Measurements from ENCODE around the gene ZXDC. TPM values are rescaled to one million over a fixed set of nuclear protein-coding genes. Genes with fewer than 3 reads are reported as not detected.

ZXDC gene
- total and polyA plus RNA-seq, 7 experiments from 2014 or later = 10.3 to 71.9 (median 61.0) TPM

- intact Hi-C loops (cut with micrococcal nuclease) = no loop called here
- no peak overlapping the region for H3K27ac ChIP-seq (ENCODE audit: low read depth, low read length)
- ChIA-PET CTCF (no interaction called here), POLR2A (no interaction called here)
- Mint-ChIP-seq H3K27ac (no peak overlapping the region), H3K27me3 (peaks cover 0 to 31% (median 12%) of the 10 kb centered on the region in 5 donors), H3K4me3 (no peak overlapping the region), H3K36me3 (no peaks in the 10 kb centered on the region), H3K4me1 (no peaks in the 10 kb centered on the region), H3K9me3 (peaks cover 0 to 1% (median 0%) of the 10 kb centered on the region in 11 donors)
- DNase-seq = no peak
- no peaks in the 10 kb centered on the region for H3K4me1 ChIP-seq (ENCODE audit: control insufficient read depth in 2 of 2, insufficient read depth in 2 of 2, low read length in 2 of 2)
- H3K9me3 ChIP-seq (ENCODE audit: control insufficient read depth in 2 of 3, low read length in 3 of 3) = no peaks in the 10 kb centered on the region
- no peak for ATAC-seq
- H3K27me3 ChIP-seq (ENCODE audit: control insufficient read depth in 2 of 2, insufficient read depth in 2 of 2, low read length in 2 of 2) = no peaks in the 10 kb centered on the region
- H3K4me3 ChIP-seq (ENCODE audit: low read length) = no peak overlapping the region
- H3K36me3 ChIP-seq (ENCODE audit: control insufficient read depth in 2 of 3, insufficient read depth in 3 of 3, low read length in 3 of 3) = no peaks in the 10 kb centered on the region
These were observed 57.0 kb downstream of the ZXDC start for GRCh38 chr3:126418661-126419131.

GRCh38 chr3:126417981-126418530 is 57.6 kb downstream of the ZXDC start:
- Mint-ChIP-seq H3K27me3 (peaks cover 0 to 37% (median 15%) of the 10 kb centered on the region in 5 donors), H3K36me3 (no peaks in the 10 kb centered on the region), H3K4me3 (no peak overlapping the region), H3K9me3 (peaks cover 0 to 1% (median 0%) of the 10 kb centered on the region in 11 donors), H3K27ac (no peak overlapping the region), H3K4me1 (no peaks in the 10 kb centered on the region)
- Histone ChIP-seq H3K4me1 (ENCODE audit: control insufficient read depth in 2 of 2, insufficient read depth in 2 of 2, low read length in 2 of 2) (no peaks in the 10 kb centered on the region), H3K9me3 (ENCODE audit: control insufficient read depth in 2 of 3, low read length in 3 of 3) (no peaks in the 10 kb centered on the region), H3K27ac (ENCODE audit: low read depth, low read length) (no peak overlapping the region), H3K27me3 (ENCODE audit: control insufficient read depth in 2 of 2, insufficient read depth in 2 of 2, low read length in 2 of 2) (no peaks in the 10 kb centered on the region), H3K4me3 (ENCODE audit: low read length) (no peak overlapping the region), H3K36me3 (ENCODE audit: control insufficient read depth in 2 of 3, insufficient read depth in 3 of 3, low read length in 3 of 3) (no peaks in the 10 kb centered on the region)
- DNase-seq (no peak), ATAC-seq (no peak)
- intact Hi-C loops (cut with micrococcal nuclease) = no loop called here
- POLR2A ChIA-PET = no interaction called here
- CTCF ChIA-PET = no interaction called here

GRCh38 chr3:126417515-126417914 is 58.2 kb downstream of the ZXDC start:
- H3K36me3 ChIP-seq (ENCODE audit: control insufficient read depth in 2 of 3, insufficient read depth in 3 of 3, low read length in 3 of 3) = no peaks in the 10 kb centered on the region
- H3K4me1 ChIP-seq (ENCODE audit: control insufficient read depth in 2 of 2, insufficient read depth in 2 of 2, low read length in 2 of 2) = no peaks in the 10 kb centered on the region
- Mint-ChIP-seq H3K27ac (no peak overlapping the region), H3K4me1 (no peaks in the 10 kb centered on the region), H3K27me3 (peaks cover 3 to 42% (median 20%) of the 10 kb centered on the region in 5 donors), H3K4me3 (no peak overlapping the region), H3K9me3 (peaks cover 0 to 1% (median 0%) of the 10 kb centered on the region in 11 donors), H3K36me3 (no peaks in the 10 kb centered on the region)
- no peak for DNase-seq
- intact Hi-C loops (cut with micrococcal nuclease) = no loop called here
- no peak for ATAC-seq
- CTCF ChIA-PET = no interaction called here
- no peaks in the 10 kb centered on the region for H3K9me3 ChIP-seq (ENCODE audit: control insufficient read depth in 2 of 3, low read length in 3 of 3)
- no peak overlapping the region for H3K27ac ChIP-seq (ENCODE audit: low read depth, low read length)
- no peak overlapping the region for H3K4me3 ChIP-seq (ENCODE audit: low read length)
- no peaks in the 10 kb centered on the region for H3K27me3 ChIP-seq (ENCODE audit: control insufficient read depth in 2 of 2, insufficient read depth in 2 of 2, low read length in 2 of 2)
- POLR2A ChIA-PET = no interaction called here

- H3K4me1 Mint-ChIP-seq = no peaks in the 10 kb centered on the region
- ChIA-PET POLR2A (no interaction called here), CTCF (no interaction called here)
- no peak overlapping the region for H3K4me3 Mint-ChIP-seq
- no peaks in the 10 kb centered on the region for H3K36me3 Mint-ChIP-seq
- Histone ChIP-seq H3K4me1 (ENCODE audit: control insufficient read depth in 2 of 2, insufficient read depth in 2 of 2, low read length in 2 of 2) (no peaks in the 10 kb centered on the region), H3K27ac (ENCODE audit: low read depth, low read length) (no peak overlapping the region), H3K36me3 (ENCODE audit: control insufficient read depth in 2 of 3, insufficient read depth in 3 of 3, low read length in 3 of 3) (no peaks in the 10 kb centered on the region), H3K4me3 (ENCODE audit: low read length) (no peak overlapping the region), H3K27me3 (ENCODE audit: control insufficient read depth in 2 of 2, insufficient read depth in 2 of 2, low read length in 2 of 2) (no peaks in the 10 kb centered on the region), H3K9me3 (ENCODE audit: control insufficient read depth in 2 of 3, low read length in 3 of 3) (no peaks in the 10 kb centered on the region)
- peaks cover 0 to 2% (median 0%) of the 10 kb centered on the region in 11 donors for H3K9me3 Mint-ChIP-seq
- ATAC-seq (no peak), DNase-seq (no peak)
- intact Hi-C loops (cut with micrococcal nuclease) = no loop called here
- peaks cover 4 to 48% (median 26%) of the 10 kb centered on the region in 5 donors for H3K27me3 Mint-ChIP-seq
- no peak overlapping the region for H3K27ac Mint-ChIP-seq
These were observed 58.7 kb downstream of the ZXDC start for GRCh38 chr3:126416943-126417342.

- H3K9me3 Mint-ChIP-seq = peaks cover 0 to 12% (median 0%) of the 10 kb centered on the region in 11 donors
- no peak overlapping the region for H3K27ac ChIP-seq (ENCODE audit: low read depth, low read length)
- H3K27me3 Mint-ChIP-seq = peaks cover 12 to 58% (median 36%) of the 10 kb centered on the region in 5 donors
- H3K9me3 ChIP-seq (ENCODE audit: control insufficient read depth in 2 of 3, low read length in 3 of 3) = no peaks in the 10 kb centered on the region
- H3K4me3 ChIP-seq (ENCODE audit: low read length) = no peak overlapping the region
- ATAC-seq = no peak
- H3K27me3 ChIP-seq (ENCODE audit: control insufficient read depth in 2 of 2, insufficient read depth in 2 of 2, low read length in 2 of 2) = no peaks in the 10 kb centered on the region
- POLR2A ChIA-PET = no interaction called here
- H3K4me3 Mint-ChIP-seq = no peak overlapping the region
- no peaks in the 10 kb centered on the region for H3K36me3 ChIP-seq (ENCODE audit: control insufficient read depth in 2 of 3, insufficient read depth in 3 of 3, low read length in 3 of 3)
- H3K36me3 Mint-ChIP-seq = no peaks in the 10 kb centered on the region
- no peak for DNase-seq
- no peak overlapping the region for H3K27ac Mint-ChIP-seq
- intact Hi-C loops (cut with micrococcal nuclease) = no loop called here
- H3K4me1 Mint-ChIP-seq = no peaks in the 10 kb centered on the region
- no peaks in the 10 kb centered on the region for H3K4me1 ChIP-seq (ENCODE audit: control insufficient read depth in 2 of 2, insufficient read depth in 2 of 2, low read length in 2 of 2)
- CTCF ChIA-PET = no interaction called here
These were observed 59.8 kb downstream of the ZXDC start for GRCh38 chr3:126415661-126416591.

- no peaks in the 10 kb centered on the region for H3K4me1 ChIP-seq (ENCODE audit: control insufficient read depth in 2 of 2, insufficient read depth in 2 of 2, low read length in 2 of 2)
- H3K4me3 Mint-ChIP-seq = no peak overlapping the region
- DNase-seq = no peak
- no peak for ATAC-seq
- no peak overlapping the region for H3K27ac ChIP-seq (ENCODE audit: low read depth, low read length)
- no peaks in the 10 kb centered on the region for H3K36me3 Mint-ChIP-seq
- H3K27ac Mint-ChIP-seq = no peak overlapping the region
- ChIA-PET POLR2A (no interaction called here), CTCF (no interaction called here)
- H3K27me3 Mint-ChIP-seq = peaks cover 12 to 66% (median 44%) of the 10 kb centered on the region in 5 donors
- no peaks in the 10 kb centered on the region for H3K27me3 ChIP-seq (ENCODE audit: control insufficient read depth in 2 of 2, insufficient read depth in 2 of 2, low read length in 2 of 2)
- H3K36me3 ChIP-seq (ENCODE audit: control insufficient read depth in 2 of 3, insufficient read depth in 3 of 3, low read length in 3 of 3) = no peaks in the 10 kb centered on the region
- no peaks in the 10 kb centered on the region for H3K9me3 ChIP-seq (ENCODE audit: control insufficient read depth in 2 of 3, low read length in 3 of 3)
- no peak overlapping the region for H3K4me3 ChIP-seq (ENCODE audit: low read length)
- H3K4me1 Mint-ChIP-seq = no peaks in the 10 kb centered on the region
- H3K9me3 Mint-ChIP-seq = peaks cover 0 to 17% (median 0%) of the 10 kb centered on the region in 11 donors
- intact Hi-C loops (cut with micrococcal nuclease) = no loop called here
These were observed 60.6 kb downstream of the ZXDC start for GRCh38 chr3:126414961-126415660.

All from naive thymus-derived CD4-positive, alpha-beta T cell (primary cell).